Memory B cell (primary cell): Measurements from ENCODE around the gene KCTD7.
"Not testable (repeated sequence)": the region's sequence is repeated elsewhere in the genome, so short reads cannot be mapped to it uniquely, and the experiment has no call there.

Experiments used
- ATAC-seq: fragments of 150-1000 bp; cut with Tn5 transposase; 2 replicates; pipeline ENCODE4 v1.10.0; 2021; ENCODE audit warnings: low read depth, mild to moderate bottlenecking, moderate library complexity
- DNase-seq, 2 donors: peaks; one replicate each; pipeline ENCODE4 v3.0.0; 2022; ENCODE audit warnings: low spot score in 2 of 2
- H3K27ac Mint-ChIP-seq: one replicate; pipeline ENCODE4 v1.8.0; 2022; ENCODE audit warnings: mild to moderate bottlenecking, moderate library complexity, mixed read lengths
- H3K27me3 Mint-ChIP-seq: one replicate; pipeline ENCODE4 v1.8.0; 2022; ENCODE audit warnings: mixed read lengths
- H3K36me3 Mint-ChIP-seq: one replicate; pipeline ENCODE4 v1.8.0; 2022; ENCODE audit warnings: mild to moderate bottlenecking, mixed read lengths
- H3K4me1 Mint-ChIP-seq: one replicate; pipeline ENCODE4 v1.8.0; 2022; ENCODE audit warnings: mixed read lengths
- H3K4me3 Mint-ChIP-seq: one replicate; pipeline ENCODE4 v1.8.0; 2022; ENCODE audit warnings: mild to moderate bottlenecking, moderate library complexity, mixed read lengths
- H3K9me3 Mint-ChIP-seq: one replicate; pipeline ENCODE4 v1.8.0; 2022; ENCODE audit warnings: mixed read lengths

KCTD7 gene

GRCh38 chr7:66597461-66597860, 31.2 kb upstream of the KCTD7 start:
- H3K4me3 Mint-ChIP-seq, result no peak overlapping the region
- no peak overlapping the region for H3K27ac Mint-ChIP-seq
- H3K9me3 Mint-ChIP-seq, result no peaks in the 10 kb centered on the region
- H3K4me1 Mint-ChIP-seq, result peaks cover 9% of the 10 kb centered on the region
- no peak for DNase-seq
- H3K27me3 Mint-ChIP-seq, result no peaks in the 10 kb centered on the region
- no peaks in the 10 kb centered on the region for H3K36me3 Mint-ChIP-seq
- no peak for ATAC-seq

- Mint-ChIP-seq H3K27ac (no peak overlapping the region), H3K4me1 (no peaks in the 10 kb centered on the region), H3K27me3 (no peaks in the 10 kb centered on the region), H3K36me3 (no peaks in the 10 kb centered on the region), H3K9me3 (no peaks in the 10 kb centered on the region), H3K4me3 (no peak overlapping the region)
- ATAC-seq (no peak), DNase-seq (no peak)
Measured at GRCh38 chr7:66602159-66602558, 26.5 kb upstream of the KCTD7 start.

GRCh38 chr7:66604198-66604597, 24.5 kb upstream of the KCTD7 start:
- Mint-ChIP-seq H3K9me3 (no peaks in the 10 kb centered on the region), H3K4me1 (no peaks in the 10 kb centered on the region), H3K27ac (no peak overlapping the region), H3K4me3 (no peak overlapping the region), H3K36me3 (no peaks in the 10 kb centered on the region), H3K27me3 (no peaks in the 10 kb centered on the region)
- ATAC-seq, result no peak
- no peak for DNase-seq

- not testable (repeated sequence) for H3K27me3 Mint-ChIP-seq
Measured at GRCh38 chr7:66606540-66607291, 22.0 kb upstream of the KCTD7 start.

GRCh38 chr7:66609176-66609575, 19.5 kb upstream of the KCTD7 start:
- no peak overlapping the region for H3K4me3 Mint-ChIP-seq
- ATAC-seq, result no peak
- no peaks in the 10 kb centered on the region for H3K4me1 Mint-ChIP-seq
- peaks cover 2% of the 10 kb centered on the region for H3K27me3 Mint-ChIP-seq
- no peak overlapping the region for H3K27ac Mint-ChIP-seq
- no peaks in the 10 kb centered on the region for H3K9me3 Mint-ChIP-seq
- no peak for DNase-seq
- H3K36me3 Mint-ChIP-seq, result no peaks in the 10 kb centered on the region

More at GRCh38 chr7:66606540-66607291, 22.0 kb upstream of the KCTD7 start:
- not testable (repeated sequence) for H3K4me3 Mint-ChIP-seq, H3K27ac Mint-ChIP-seq, ATAC-seq, DNase-seq, H3K4me1 Mint-ChIP-seq, H3K9me3 Mint-ChIP-seq, H3K36me3 Mint-ChIP-seq

- not testable (repeated sequence) for H3K9me3 Mint-ChIP-seq, ATAC-seq, H3K36me3 Mint-ChIP-seq
Measured at GRCh38 chr7:66614596-66614995, 14.1 kb upstream of the KCTD7 start.

GRCh38 chr7:66615699-66616098, 13.0 kb upstream of the KCTD7 start:
- no peaks in the 10 kb centered on the region for H3K9me3 Mint-ChIP-seq
- no peak overlapping the region for H3K27ac Mint-ChIP-seq
- H3K4me3 Mint-ChIP-seq, result no peak overlapping the region
- peaks cover 2% of the 10 kb centered on the region for H3K27me3 Mint-ChIP-seq
- no peaks in the 10 kb centered on the region for H3K36me3 Mint-ChIP-seq
- DNase-seq (no peak), ATAC-seq (no peak)
- no peaks in the 10 kb centered on the region for H3K4me1 Mint-ChIP-seq

More at GRCh38 chr7:66614596-66614995, 14.1 kb upstream of the KCTD7 start:
- not testable (repeated sequence) for H3K4me3 Mint-ChIP-seq, H3K27me3 Mint-ChIP-seq, DNase-seq, H3K27ac Mint-ChIP-seq, H3K4me1 Mint-ChIP-seq

GRCh38 chr7:66617295-66617694, 11.4 kb upstream of the KCTD7 start:
- no peaks in the 10 kb centered on the region for H3K36me3 Mint-ChIP-seq
- ATAC-seq (no peak), DNase-seq (no peak)
- H3K4me1 Mint-ChIP-seq, result no peaks in the 10 kb centered on the region
- no peaks in the 10 kb centered on the region for H3K9me3 Mint-ChIP-seq
- no peak overlapping the region for H3K27ac Mint-ChIP-seq
- H3K27me3 Mint-ChIP-seq, result peaks cover 2% of the 10 kb centered on the region
- H3K4me3 Mint-ChIP-seq, result no peak overlapping the region

- DNase-seq, H3K36me3 Mint-ChIP-seq, H3K27me3 Mint-ChIP-seq, H3K4me1 Mint-ChIP-seq, H3K4me3 Mint-ChIP-seq, ATAC-seq, H3K9me3 Mint-ChIP-seq, H3K27ac Mint-ChIP-seq: not testable (repeated sequence)
Measured at GRCh38 chr7:66619341-66619948, 9.2 kb upstream of the KCTD7 start.

GRCh38 chr7:66626331-66626934, 2.2 kb upstream of the KCTD7 start:
- H3K36me3 Mint-ChIP-seq, result no peaks in the 10 kb centered on the region
- H3K4me3 Mint-ChIP-seq, result no peak overlapping the region
- no peaks in the 10 kb centered on the region for H3K9me3 Mint-ChIP-seq
- H3K27ac Mint-ChIP-seq, result peak overlapping the region; percentile 86
- peaks cover 24% of the 10 kb centered on the region for H3K4me1 Mint-ChIP-seq
- H3K27me3 Mint-ChIP-seq, result no peaks in the 10 kb centered on the region
- DNase-seq (no peak), ATAC-seq (no peak)

GRCh38 chr7:66627151-66627681, 1.5 kb upstream of the KCTD7 start:
- peaks cover 31% of the 10 kb centered on the region for H3K4me1 Mint-ChIP-seq
- H3K27ac Mint-ChIP-seq, result peak overlapping the region; percentile 86
- DNase-seq, result peak in 1 of 2 donors; percentile 13
- no peak for ATAC-seq
- H3K9me3 Mint-ChIP-seq, result no peaks in the 10 kb centered on the region
- H3K36me3 Mint-ChIP-seq, result no peaks in the 10 kb centered on the region
- H3K27me3 Mint-ChIP-seq, result no peaks in the 10 kb centered on the region
- H3K4me3 Mint-ChIP-seq, result peak overlapping the region; percentile 84

- DNase-seq, result no peak
- Mint-ChIP-seq H3K9me3 (no peaks in the 10 kb centered on the region), H3K27me3 (no peaks in the 10 kb centered on the region), H3K4me1 (peaks cover 36% of the 10 kb centered on the region), H3K4me3 (peak overlapping the region; percentile 84), H3K27ac (peak overlapping the region; percentile 86), H3K36me3 (peaks cover 4% of the 10 kb centered on the region)
- no peak for ATAC-seq
Measured at GRCh38 chr7:66627881-66628360, 760 bp upstream of the KCTD7 start.

- peak overlapping the region; percentile 84 for H3K4me3 Mint-ChIP-seq
- H3K27ac Mint-ChIP-seq, result peak overlapping the region; percentile 86
- no peaks in the 10 kb centered on the region for H3K9me3 Mint-ChIP-seq
- H3K36me3 Mint-ChIP-seq, result peaks cover 7% of the 10 kb centered on the region
- H3K27me3 Mint-ChIP-seq, result no peaks in the 10 kb centered on the region
- no peak for DNase-seq
- ATAC-seq, result peak; percentile 8
- H3K4me1 Mint-ChIP-seq, result peaks cover 40% of the 10 kb centered on the region
Measured at GRCh38 chr7:66629222-66630062, 761 bp downstream of the KCTD7 start.
